Measurements from ENCODE around the gene IL37. TPM values are rescaled to one million over a fixed set of nuclear protein-coding genes. Genes with fewer than 3 reads are reported as not detected.

IL37 gene
- total and polyA plus RNA-seq, 2 of the 13 experiments (the other 11 are each of a cell fraction or from before 2014, with no cell fraction given): not detected

- TF ChIP-seq CENPBD1 (CRISPR knock-in tag; IDR thresholded peaks at IDR 0.05; ENCODE audit: borderline replicate concordance, low read depth): no peak
- TF ChIP-seq HMGXB4 (CRISPR knock-in tag; IDR thresholded peaks at IDR 0.05; ENCODE audit: borderline replicate concordance in 1 of 2, low read depth in 1 of 2): peak in 1 of 2 experiments; percentile 61; a peak in 1 of 4 replicates
- 0 out of 2 replicates have a peak, but pooled peaks have one; percentile 48 for TF ChIP-seq KLF11 (CRISPR knock-in tag; IDR thresholded peaks at IDR 0.05)
- TF ChIP-seq ZNF10 (CRISPR knock-in tag; IDR thresholded peaks at IDR 0.05; ENCODE audit: borderline replicate concordance, low read depth): no peak
- peak; percentile 58; the same call in 1 of the 2 replicates for TF ChIP-seq IRF2 (CRISPR knock-in tag; IDR thresholded peaks at IDR 0.05)
- TF ChIP-seq KLF15 (CRISPR knock-in tag; IDR thresholded peaks at IDR 0.05; ENCODE audit: borderline replicate concordance): no peak
- TF ChIP-seq NR2F6 (IDR thresholded peaks at IDR 0.05): no peak
- TF ChIP-seq NR2F6 (CRISPR knock-in tag; IDR thresholded peaks at IDR 0.05): peak; percentile 72
- peak; percentile 46; the same call in 1 of the 2 replicates for TF ChIP-seq GATAD2A (CRISPR knock-in tag; IDR thresholded peaks at IDR 0.05)
- TF ChIP-seq ZSCAN31 (CRISPR knock-in tag; IDR thresholded peaks at IDR 0.05; ENCODE audit: low read depth): peak; percentile 71; the same call in 1 of the 2 replicates
- TF ChIP-seq, protein P1, sequence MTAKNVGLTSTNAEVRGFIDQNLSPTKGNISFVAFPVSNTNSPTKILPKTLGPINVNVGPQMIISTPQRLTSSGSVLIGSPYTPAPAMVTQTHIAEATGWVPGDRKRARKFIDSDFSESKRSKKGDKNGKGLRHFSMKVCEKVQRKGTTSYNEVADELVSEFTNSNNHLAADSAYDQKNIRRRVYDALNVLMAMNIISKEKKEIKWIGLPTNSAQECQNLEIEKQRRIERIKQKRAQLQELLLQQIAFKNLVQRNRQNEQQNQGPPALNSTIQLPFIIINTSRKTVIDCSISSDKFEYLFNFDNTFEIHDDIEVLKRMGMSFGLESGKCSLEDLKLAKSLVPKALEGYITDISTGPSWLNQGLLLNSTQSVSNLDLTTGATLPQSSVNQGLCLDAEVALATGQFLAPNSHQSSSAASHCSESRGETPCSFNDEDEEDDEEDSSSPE (CRISPR knock-in tag; IDR thresholded peaks at IDR 0.05): 0 out of 2 replicates have a peak, but pooled peaks have one; percentile 32
- TF ChIP-seq ADNP (CRISPR knock-in tag; IDR thresholded peaks at IDR 0.05): peak; percentile 80; the same call in 1 of the 2 replicates
- 0 out of 2 replicates have a peak, but pooled peaks have one; percentile 66 for TF ChIP-seq ZNF44 (CRISPR knock-in tag; IDR thresholded peaks at IDR 0.05)
- TF ChIP-seq, protein P2, sequence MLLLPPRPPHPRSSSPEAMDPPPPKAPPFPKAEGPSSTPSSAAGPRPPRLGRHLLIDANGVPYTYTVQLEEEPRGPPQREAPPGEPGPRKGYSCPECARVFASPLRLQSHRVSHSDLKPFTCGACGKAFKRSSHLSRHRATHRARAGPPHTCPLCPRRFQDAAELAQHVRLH (CRISPR knock-in tag; IDR thresholded peaks at IDR 0.05; ENCODE audit: borderline replicate concordance, low read depth): peak; percentile 99
- 0 out of 2 replicates have a peak, but pooled peaks have one; percentile 50 for TF ChIP-seq CCDC6 (CRISPR knock-in tag; IDR thresholded peaks at IDR 0.05)
- no peak for TF ChIP-seq SOX6 (IDR thresholded peaks at IDR 0.05)
- peak; percentile 18; the same call in 1 of the 2 replicates for TF ChIP-seq SOX6 (CRISPR knock-in tag; IDR thresholded peaks at IDR 0.05)
- TF ChIP-seq SCMH1 (CRISPR knock-in tag; IDR thresholded peaks at IDR 0.05; ENCODE audit: borderline replicate concordance): no peak
- TF ChIP-seq MED1 (CRISPR knock-in tag; IDR thresholded peaks at IDR 0.05): peak; percentile 32; the same call in 1 of the 2 replicates
- TF ChIP-seq MXI1 (IDR thresholded peaks at IDR 0.05; ENCODE audit: borderline replicate concordance, low read depth, low read length): peak; percentile 42; the same call in 1 of the 3 replicates
- TF ChIP-seq, protein P3, sequence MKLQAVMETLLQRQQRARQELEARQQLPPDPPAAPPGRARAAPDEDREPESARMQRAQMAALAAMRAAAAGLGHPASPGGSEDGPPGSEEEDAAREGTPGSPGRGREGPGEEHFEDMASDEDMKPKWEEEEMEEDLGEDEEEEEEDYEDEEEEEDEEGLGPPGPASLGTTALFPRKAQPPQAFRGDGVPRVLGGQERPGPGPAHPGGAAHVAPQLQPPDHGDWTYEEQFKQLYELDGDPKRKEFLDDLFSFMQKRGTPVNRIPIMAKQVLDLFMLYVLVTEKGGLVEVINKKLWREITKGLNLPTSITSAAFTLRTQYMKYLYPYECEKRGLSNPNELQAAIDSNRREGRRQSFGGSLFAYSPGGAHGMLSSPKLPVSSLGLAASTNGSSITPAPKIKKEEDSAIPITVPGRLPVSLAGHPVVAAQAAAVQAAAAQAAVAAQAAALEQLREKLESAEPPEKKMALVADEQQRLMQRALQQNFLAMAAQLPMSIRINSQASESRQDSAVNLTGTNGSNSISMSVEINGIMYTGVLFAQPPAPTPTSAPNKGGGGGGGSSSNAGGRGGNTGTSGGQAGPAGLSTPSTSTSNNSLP (IDR thresholded peaks at IDR 0.05; ENCODE audit: low read depth, low read length): no peak
- no peak for TF ChIP-seq HMGA1 (CRISPR knock-in tag; conservative IDR thresholded peaks at IDR 0.05)
- 0 out of 2 replicates have a peak, but pooled peaks have one; percentile 28 for TF ChIP-seq CBFB (CRISPR knock-in tag; IDR thresholded peaks at IDR 0.05)
- peak; percentile 71 for TF ChIP-seq CBX1 (IDR thresholded peaks at IDR 0.05; ENCODE audit: low read depth)
Measured at GRCh38 chr2:112884869-112885505, 26.0 kb upstream of the IL37 start (continued).

Measured in HepG2 (cell line).